ENCODE results near the gene VENTX.

Gene VENTX

DNA sequence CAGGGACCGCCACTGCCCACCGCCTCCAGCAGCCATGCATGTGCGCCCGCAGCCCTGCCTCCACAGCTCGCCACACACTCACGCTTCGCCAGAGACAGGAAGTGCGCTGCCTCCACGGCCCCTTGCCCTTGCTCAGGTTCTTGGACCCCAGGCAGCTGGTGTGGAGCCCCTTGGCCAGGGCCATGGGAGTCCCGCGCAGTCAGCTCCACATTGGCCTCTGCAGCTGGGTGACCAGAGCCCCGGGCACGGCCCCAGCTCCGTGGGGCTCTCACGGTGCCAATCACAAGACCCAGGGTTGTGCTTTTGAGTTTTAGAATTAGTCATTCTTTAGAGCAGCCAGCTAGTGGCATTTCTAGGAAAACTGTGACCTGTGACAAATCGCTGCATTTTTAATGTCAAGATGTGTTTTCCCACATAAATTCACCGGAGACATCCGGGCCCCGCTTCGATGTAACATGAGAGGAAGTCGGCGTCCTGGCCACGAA is 11.9 kb upstream of the VENTX start:
- TF ChIP-seq, protein P1, sequence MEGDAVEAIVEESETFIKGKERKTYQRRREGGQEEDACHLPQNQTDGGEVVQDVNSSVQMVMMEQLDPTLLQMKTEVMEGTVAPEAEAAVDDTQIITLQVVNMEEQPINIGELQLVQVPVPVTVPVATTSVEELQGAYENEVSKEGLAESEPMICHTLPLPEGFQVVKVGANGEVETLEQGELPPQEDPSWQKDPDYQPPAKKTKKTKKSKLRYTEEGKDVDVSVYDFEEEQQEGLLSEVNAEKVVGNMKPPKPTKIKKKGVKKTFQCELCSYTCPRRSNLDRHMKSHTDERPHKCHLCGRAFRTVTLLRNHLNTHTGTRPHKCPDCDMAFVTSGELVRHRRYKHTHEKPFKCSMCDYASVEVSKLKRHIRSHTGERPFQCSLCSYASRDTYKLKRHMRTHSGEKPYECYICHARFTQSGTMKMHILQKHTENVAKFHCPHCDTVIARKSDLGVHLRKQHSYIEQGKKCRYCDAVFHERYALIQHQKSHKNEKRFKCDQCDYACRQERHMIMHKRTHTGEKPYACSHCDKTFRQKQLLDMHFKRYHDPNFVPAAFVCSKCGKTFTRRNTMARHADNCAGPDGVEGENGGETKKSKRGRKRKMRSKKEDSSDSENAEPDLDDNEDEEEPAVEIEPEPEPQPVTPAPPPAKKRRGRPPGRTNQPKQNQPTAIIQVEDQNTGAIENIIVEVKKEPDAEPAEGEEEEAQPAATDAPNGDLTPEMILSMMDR (IDR thresholded peaks at IDR 0.05; ENCODE audit: low read depth, low read length), result no peak
- DNase-seq (ENCODE audit: extremely low read depth, low read depth), result no peak

DNA sequence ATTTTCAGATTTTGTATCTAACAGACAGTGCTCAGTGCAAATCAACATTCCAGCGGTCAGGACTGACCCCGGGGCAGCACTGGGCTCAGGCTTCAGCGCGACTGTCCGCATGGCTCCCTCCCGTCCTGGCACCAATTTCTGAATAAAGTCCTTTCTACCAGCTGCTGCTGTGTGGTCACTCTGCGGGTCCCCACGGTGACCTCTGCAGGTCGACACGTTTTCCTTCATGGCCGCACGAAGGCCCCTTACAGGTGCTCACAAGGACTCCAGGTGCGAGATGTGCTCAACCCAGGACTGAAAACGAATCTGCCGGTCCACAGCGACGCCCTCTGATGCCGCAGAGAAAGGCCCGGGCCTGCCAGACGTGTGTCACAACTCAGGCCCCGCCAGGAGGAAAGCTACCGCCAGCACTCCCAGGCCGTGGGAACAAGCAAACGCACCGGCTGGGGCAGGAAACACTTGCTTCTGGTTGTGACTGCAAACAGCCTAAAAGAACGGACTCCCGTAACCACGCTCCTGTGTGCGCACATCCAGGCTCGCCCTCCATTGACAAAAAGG is 11.3 kb upstream of the VENTX start:
- DNase-seq (ENCODE audit: extremely low read depth, low read depth), result no peak
- TF ChIP-seq, protein P1 (IDR thresholded peaks at IDR 0.05; ENCODE audit: low read depth, low read length), result no peak

DNA sequence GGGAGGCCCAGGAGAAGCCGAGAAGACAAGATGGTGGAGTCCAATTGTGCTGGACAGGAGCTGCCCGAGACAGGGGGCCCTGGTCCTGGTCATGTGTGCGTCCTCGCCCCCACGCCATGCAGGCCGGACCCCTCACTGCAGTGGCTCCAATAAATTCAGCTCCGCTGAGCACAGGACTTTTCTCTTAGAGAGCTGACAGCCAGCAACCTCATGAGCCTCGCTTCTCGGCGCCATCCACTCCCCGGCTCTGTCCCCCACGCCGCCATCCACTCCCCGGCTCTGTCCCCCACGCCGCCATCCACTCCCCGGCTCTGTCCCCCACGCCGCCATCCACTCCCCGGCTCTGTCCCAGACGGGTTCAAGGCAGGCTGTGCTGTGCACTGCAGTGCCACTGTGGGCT is 10.4 kb upstream of the VENTX start:
- DNase-seq (ENCODE audit: extremely low read depth, low read depth), result no peak
- TF ChIP-seq, protein P1 (IDR thresholded peaks at IDR 0.05; ENCODE audit: low read depth, low read length), result no peak

DNA sequence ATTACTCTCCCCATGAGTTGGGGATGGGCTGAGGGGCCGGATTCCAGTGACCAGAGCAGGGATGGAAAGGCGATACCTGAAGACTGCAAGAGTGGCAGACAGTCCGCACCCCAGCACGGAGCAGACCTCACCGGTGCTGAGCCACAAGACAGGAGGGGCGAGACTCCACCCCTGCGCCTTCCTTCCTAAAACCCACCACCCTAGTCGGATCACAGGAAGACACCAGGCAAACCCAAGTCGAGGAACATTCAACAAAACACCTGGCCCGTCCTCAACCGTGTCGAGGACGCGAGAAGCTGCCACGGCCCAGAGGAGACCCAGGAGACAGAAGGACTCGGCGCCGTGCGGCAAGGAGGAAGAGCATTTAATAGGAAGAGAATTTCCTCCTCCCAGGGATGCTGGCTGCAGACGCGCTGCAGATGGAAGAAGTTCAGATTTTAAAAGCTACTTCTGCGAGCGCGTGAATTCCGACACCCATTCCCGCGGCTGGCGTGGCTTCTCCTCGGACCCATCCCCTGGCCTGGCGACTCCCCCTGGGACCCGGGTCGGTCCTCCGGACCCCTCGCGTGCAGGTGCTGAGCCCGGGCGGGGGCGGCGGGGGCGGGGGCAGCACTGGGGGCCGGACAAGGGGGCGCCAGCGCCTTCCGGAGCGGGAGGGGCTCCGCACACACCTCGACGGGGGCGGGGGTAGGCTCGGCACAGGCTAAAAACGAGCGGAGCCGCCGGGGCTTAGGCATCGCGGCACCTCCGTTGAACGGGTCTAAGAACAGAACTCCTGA is 8.2 kb upstream of the VENTX start:
- DNase-seq (ENCODE audit: extremely low read depth, low read depth), result no peak
- TF ChIP-seq, protein P1 (IDR thresholded peaks at IDR 0.05; ENCODE audit: low read depth, low read length), result no peak

DNA sequence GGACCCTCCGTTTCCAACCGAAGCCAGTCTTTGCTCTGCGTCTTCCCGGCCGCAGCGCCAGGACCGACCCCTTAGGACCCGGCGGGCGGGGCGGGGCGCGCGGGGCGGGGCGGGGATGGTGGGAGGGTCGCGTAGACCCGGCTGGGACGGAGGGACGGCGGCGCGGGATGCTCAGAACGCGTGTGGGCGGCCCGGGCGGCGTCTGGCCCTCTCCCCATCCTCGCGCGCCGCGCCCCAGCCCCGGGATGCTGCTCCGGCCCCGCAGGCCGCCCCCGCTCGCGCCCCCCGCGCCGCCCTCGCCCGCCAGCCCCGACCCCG is 7.7 kb upstream of the VENTX start, which contains the start of gene UTF1:
Gene UTF1, plus strand, starts transcription at position 174 of the 318 bp plus-strand sequence. Its CDS starts 72 bp downstream, at position 246.
- no peak for DNase-seq (ENCODE audit: extremely low read depth, low read depth)
- TF ChIP-seq, protein P1 (IDR thresholded peaks at IDR 0.05; ENCODE audit: low read depth, low read length), result no peak

DNA sequence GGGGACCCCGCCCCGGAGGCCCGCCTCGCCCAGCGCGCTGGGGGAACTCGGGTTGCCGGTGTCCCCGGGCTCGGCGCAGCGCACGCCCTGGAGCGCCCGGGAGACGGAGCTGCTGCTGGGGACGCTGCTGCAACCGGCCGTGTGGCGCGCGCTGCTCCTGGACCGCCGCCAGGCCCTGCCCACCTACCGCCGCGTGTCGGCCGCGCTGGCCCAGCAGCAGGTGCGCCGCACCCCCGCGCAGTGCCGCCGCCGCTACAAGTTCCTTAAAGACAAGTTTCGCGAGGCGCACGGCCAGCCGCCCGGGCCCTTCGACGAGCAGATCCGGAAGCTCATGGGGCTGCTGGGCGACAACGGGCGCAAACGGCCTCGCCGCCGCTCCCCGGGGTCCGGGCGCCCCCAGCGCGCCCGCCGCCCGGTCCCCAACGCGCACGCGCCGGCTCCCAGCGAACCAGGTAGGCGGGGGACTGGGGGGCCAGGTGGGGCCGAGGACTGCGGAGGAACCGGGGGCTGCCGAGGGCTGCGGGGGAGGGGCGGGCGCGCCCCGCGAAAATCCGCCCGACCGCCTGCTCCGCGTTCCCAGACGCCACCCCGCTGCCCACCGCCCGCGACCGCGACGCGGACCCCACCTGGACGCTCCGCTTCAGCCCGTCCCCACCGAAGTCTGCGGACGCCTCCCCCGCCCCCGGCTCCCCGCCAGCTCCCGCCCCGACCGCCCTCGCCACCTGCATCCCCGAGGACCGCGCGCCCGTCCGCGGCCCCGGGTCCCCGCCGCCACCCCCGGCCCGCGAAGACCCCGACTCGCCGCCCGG is 7.1 kb upstream of the VENTX start:
- TF ChIP-seq, protein P1 (IDR thresholded peaks at IDR 0.05; ENCODE audit: low read depth, low read length), result no peak
- DNase-seq (ENCODE audit: extremely low read depth, low read depth), result no peak
